HG03159 (cell line): ENCODE measurements around the gene RARRES1.

Source experiments
- ATAC-seq: cut with Tn5 transposase; IDR thresholded peaks from one replicate; pipeline ENCODE4 v1.9.1; 2021; ENCODE audit warnings: mild to moderate bottlenecking, moderate library complexity; ENCODE audit not compliant: unreplicated experiment

RARRES1 gene

DNA sequence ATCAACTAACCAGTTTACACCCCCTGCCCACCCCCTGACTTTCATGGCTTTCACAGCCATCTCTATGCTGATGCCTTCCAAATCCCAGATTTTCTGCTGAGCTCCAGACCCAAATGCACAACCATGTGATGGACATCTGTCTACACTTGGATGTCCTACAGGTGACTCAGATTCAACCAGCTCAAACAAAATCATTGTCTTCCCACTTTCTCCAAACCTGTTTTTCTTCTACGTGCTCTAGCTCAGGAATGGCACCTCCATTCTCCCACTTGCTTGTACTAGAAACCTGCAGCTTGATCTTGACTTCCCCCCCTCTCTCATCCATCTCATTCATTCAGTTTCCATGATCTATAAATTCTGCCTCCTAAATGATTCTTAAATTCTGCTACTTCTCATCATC is 34.1 kb upstream of the RARRES1 start:
- no peak for ATAC-seq

DNA sequence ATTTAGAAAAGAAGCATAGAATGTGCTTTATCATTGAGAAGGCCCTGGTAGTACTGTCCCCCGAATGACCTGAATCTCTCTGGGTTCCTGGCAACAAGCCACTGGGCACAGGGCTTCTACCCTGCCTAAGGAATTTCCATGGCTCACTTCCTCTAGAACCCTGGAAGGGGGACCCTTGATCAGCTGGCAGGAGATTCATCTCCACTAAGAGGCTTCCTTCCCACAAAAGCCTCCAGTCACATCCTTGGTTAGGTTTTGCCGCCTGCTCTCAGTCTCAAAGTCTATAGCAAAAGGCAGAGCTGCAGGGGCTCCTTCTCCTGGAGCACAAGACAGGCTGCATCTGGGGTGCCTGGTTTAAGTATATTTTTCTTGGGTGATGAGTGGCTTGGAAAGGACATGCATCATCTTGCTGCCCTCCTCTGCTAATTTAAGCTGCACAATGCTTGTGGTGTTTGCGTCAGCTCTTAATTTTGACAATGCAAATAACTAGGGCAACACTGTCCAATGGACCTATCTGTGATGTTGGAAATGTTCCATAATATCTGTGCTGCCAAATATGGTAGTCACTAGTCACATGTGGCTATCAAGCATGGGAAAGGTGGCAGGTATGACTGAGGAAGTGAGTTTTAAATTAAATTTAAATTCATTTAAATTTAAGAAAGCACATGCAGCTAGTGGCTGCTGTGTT is 33.4 kb upstream of the RARRES1 start:
- ATAC-seq, result no peak

DNA sequence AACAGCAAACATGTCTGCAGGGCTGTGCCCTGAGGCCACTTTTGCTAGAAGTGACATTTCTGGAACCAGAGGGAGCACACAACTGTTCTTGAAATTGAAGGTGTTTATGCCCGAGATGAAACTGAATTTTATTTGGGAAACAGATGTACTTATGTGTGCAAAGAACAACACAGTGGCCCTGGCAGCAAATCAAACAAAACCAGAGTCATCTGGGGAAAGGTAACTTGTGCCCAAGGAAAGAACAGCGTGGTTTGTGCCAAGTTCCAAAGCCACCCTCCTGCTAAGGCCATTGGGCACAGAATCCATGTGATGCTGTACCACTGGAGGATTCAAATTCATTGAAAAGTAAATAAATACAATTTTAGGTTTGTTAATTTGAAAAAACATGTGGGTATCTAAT is 31.2 kb upstream of the RARRES1 start:
- no peak for ATAC-seq

DNA sequence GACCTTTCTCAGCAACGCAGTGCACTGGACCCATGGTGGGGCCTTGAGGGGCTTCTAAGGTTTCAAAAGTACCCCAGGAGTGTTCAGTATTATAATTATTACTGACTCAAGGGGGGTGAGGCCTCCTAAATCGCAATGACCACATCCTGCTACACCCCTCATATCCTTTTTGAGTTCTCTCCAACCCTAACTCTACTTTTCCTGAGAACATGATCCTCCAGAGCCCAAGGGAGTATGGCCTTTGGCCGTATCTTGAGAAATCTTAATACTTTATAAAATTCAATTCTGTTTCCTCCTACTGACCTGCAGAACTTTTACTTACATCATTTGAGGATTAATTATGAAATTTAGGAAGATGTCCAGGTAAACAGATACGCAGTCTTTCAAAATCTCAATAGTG is 30.4 kb upstream of the RARRES1 start:
- no peak for ATAC-seq

DNA sequence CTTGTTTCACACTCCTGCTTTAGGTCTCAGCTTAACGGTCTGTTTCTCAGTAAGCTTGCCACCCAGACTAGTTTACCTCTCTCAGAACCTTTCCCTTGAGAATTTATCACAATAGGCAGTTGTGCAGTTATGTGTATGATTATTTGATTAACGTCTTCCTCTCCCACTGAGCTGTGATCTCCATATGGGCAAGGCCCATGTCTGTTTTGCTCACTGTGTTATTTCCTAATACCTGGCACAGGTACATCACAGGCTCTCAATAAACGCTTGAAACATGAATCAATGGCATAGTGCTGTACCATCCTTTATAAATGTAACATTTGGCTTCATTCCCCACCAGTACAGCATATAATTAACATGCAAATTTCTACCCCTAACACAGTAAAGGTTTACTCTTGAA is 29.1 kb upstream of the RARRES1 start:
- ATAC-seq, result no peak

DNA sequence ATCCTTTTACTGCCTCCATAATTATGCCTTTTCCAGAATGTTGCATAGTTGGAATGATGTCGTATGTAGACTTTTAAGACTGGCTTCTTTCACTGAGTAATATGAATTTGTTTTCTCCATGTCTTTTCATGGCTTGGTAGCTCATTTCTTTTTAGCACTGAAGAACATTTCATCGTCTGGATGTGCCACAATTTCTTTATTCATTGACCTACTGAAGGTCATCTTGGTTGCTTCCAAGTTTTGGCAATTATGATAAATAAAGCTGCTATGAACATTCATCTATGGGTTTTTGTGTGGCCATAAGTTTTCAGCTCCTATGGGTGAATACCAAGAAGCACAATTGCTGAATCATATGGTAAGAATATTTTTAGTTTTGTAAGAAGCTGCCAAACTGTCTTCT is 23.2 kb upstream of the RARRES1 start:
- ATAC-seq, result no peak

DNA sequence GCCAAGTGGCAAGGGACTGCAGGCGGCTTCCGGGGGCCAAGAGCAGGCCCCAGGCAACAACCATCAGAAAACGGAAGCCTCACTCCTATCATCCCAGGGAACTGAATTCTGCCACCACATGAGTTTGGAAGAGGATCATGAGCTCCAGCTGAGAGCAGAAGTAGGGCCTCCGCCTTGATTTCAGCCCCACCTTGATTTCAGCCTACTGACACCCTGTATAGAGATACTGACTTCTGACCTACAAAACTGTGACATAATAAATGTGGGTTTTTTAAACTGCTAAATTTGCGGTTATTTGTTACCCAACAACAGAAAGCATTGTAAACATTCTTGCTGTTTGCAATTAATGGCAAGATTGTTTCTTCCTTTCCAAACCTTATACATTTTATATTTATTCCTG is 21.6 kb upstream of the RARRES1 start:
- no peak for ATAC-seq

DNA sequence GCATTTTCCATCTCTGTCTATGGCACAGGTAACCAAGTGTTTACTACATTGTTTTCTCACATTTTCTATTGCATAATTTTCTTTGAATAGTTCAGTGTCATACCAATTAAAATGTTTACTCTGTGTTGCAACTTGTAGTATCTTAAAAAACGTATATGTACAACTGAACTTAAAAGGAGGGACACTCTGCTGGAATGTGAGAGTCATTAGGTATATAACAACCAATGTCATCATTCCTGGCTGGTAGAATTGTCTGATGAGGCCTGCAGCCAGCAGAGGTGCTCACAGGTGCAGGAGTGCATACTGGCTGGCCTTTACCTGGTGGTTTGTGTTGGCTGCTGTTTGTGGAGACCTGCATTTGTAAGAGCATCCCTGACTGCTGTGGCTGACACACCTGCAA is 19.1 kb upstream of the RARRES1 start:
- ATAC-seq, result no peak

DNA sequence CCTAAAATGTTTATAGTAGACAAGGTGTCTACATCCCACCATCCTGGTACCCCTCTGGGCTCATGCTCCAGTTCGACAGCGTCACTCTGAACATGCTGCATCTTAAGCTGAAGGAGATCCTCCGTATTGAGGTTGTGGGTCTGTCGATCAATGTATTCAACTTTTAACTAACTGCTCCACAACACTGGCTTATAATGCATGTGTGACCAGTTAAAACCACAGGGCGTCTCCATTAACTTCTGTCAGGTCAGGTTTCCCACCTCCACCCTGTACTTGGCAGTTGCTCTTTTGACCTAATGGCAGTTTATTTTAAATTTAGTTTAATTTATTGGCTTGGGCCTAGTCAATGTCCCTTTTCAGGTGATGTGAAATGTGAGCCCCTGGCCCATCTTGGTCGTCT is 17.8 kb upstream of the RARRES1 start:
- no peak for ATAC-seq

DNA sequence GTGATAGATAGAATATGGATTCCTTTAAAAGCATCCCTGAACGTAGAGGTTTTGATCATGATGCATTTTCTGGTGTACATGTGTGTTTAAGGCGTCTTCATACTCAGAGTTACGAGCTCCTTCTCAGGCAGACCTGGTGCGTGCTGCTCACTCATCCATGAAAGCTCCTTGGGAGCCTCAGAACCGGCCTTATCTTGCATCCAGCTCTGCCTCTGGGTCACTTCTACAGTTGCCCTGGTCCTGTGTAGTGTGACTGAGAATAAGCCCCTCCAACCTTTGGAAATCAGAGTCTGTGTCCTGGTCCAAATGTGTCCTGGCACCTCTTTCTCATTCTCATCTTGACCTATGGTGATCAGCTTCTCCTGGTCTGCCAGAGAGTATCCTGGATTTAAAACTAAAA is 17.3 kb upstream of the RARRES1 start:
- no peak for ATAC-seq

DNA sequence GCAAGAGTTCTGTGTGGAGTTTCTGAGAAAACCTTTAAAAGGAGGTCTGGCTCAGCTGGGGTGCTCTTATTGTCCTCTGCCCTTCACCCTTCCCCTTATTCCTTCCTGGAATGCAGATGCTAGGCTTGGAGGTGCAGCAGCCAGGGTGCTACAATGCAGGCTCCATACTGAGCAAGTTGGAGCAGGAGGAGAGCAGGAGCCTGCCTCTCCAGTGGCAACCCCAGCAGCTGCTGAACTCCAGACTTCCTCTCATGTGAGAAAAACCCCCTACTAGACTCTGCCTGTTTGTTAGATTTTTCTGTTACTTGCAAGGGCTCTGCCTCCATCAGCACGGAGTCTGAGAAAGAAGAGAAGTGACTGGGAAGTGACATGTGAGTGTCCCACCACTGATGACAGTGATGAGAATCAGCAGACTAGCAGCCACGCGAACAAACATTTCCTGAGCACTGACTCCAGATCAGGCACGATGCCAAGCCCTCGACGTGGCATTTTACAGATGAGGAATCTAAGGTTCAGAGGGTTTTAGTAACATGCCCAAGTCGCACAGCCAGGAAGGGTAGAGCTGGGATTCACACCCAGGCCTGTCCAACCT is 16.1 kb upstream of the RARRES1 start:
- ATAC-seq, result no peak

DNA sequence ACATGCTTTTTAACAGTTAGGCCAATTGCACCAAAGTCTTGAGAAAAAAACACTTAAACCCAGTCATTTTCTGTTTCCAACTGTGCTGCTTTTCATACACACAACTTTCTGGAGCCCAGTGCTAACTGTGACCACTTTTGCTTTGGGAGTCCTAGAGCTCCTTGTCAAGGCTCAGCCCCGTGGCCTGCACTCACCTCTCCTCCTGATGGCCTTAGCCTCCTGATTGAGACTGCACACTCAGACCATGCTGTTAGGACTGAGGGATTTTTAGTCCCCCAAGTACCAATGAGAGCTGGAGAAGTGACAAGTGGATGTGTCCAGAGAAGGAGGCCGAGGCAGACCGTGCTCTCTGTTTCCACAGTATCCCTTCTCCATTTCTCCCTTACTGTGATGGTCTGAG is 15.2 kb upstream of the RARRES1 start:
- ATAC-seq, result no peak

DNA sequence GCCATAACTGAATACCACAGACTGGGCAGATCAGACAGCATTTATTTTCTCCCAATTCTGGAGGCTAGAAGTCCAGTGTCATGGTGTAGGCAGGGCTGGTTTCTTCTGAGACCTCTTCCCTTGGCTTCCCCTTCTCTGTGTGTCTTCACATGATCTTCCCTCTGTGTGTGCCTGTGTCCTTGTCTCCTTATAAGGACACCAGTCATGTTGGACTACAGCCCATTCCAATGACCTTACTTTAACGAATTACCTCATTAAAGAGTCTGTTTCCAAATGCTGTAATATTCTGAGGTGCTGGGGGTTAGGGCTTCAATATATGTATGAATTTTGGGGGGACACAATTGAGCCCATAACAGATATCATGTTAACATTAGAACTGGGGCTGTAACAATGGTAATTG is 13.3 kb upstream of the RARRES1 start:
- no peak for ATAC-seq

DNA sequence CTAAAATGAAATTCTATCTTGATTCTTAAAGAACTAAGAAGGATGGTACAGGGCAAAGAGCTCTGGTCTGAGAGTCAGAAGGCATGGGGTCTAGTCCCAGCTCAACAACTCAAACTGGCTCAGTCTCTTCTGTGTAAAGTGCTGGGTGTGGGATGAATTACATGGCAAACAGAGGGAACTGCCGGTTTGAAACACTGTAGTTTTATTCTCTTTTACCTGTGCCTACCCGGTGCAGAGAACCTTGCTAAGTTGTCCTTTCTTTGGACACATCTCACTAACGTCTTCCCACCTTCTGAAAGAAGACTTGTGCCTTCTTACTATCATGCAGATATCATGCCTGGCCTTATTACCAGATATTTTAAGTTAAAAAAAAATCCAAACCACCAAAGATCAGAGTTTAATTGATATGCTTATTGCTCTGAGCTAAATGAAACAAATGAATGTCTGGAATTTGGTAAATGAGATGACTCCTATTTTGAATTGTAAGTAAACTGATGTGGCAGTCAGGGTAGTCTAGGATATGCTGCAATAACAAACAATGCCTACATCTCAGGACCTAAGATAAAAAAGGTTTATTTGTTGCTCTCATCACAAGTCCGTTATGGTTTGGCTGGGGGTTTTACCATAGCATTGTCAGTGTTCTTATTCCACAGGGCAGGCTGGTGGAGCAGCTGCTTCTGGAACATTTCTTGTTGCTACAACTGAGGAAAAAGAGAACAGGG is 12.5 kb upstream of the RARRES1 start:
- no peak for ATAC-seq

DNA sequence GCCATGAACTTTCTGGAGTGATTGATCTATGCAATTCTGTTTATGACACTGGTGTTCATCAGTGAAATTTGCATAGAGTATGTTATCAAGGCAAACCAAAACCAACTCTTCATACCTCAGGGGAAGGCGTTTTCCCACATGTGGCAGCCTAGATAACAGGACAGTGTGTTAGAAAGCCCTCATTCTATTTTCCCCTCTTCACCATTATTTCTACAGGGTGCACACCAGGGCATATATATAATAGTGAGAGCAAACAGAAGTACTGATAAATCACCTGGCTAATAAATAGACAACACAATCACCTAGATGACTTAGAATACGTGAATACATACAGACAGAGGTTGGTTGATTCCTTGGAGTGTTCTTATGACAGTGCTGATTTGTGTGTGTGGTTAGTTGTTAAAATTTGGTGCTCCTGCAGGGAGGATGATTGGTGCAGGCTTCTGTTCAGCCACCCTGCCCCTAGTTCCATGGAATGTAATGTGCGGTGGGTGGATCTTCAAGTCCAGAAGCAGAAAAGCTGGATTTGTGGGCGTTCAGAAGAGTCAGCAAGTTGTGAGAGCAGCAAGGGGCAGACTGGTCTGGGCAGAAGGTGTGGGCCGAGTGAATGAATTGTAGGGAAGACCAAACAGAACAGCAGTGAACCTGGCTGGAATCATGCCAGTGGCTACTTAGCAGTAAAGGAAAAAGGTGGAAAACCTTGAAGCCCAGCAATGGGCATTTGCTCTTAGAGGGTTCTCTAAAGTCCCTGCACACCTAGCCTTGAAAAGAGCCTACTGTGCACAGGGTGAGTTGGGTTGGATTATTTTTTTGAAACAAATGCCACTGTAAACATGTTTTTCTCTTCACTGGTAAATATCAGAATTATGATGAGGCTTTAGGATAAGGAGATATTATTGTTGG is 11.7 kb upstream of the RARRES1 start:
- ATAC-seq, result no peak

DNA sequence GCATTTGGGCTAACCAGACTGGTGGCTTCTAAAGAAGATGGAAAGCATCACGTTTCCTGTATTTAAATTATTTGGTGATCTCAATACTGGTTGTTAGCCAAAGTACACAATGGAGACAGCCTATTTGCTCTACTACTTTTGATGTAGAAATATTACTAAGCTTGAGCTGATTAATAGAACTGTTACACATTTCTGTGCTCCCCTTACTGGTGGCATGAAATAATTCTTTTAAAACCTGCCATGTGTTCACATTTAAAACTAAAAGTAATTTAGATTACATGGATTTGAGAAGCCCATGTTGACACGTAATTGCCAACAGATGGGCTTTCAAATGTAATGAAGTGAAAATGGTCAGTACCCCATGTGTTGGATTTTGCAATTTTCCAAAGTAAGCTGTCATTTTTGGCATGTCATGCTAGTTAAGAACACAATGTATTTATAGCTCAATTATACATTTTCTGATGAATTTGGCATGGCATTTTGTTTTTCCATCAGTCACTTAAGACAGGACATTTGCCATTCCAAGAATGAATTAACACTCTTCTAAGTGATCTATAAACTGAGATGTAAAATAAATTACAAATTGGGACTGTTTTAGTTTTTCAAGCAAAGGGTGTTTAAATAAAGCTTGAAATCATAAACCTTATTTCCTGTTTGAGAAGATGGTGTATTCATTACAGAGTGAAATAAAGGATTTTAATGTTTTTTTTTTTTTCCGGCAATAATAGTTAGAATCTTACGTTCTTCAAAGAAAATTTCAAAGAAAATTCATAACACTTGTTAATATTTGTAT is 10.8 kb upstream of the RARRES1 start:
- no peak for ATAC-seq

DNA sequence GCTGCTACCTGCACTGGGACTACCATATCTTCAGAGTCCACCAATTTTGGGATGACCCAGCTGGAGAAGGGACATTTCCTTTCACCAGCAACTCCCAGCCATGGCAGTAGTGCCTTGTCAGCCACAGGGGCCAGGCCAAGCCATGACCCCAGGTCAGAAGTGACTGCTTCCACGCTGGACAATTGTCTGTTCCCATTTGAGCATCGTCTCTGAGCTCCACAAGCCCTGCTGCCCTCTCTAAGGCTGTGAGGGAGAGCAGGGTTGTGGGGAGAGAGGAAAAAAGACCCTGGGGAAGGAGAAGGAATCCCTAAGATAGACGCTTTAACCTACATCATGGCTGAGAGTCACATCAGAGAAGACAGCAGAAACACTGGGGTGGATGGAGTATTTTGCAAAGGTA is 7.4 kb upstream of the RARRES1 start:
- no peak for ATAC-seq

DNA sequence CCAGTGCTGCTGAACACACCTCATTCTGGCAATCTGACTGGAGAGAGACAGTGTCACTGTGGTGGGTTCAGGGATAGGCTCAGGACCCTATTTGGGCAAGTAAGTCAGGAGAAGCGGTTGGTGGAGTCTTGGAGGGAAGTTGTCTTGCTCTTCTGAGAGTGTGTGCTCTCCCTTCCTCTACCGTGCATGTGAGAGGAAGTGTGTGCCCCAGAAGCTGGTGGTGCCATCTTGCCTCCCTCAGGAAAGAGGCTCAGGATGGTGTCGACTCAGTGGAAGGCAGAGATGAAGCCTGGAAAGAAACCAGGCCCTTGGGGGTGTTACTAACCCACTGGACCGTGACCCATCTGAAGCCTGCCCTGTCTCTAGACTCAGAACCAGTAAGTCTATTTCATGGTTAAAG is 6.8 kb upstream of the RARRES1 start:
- ATAC-seq, result no peak

DNA sequence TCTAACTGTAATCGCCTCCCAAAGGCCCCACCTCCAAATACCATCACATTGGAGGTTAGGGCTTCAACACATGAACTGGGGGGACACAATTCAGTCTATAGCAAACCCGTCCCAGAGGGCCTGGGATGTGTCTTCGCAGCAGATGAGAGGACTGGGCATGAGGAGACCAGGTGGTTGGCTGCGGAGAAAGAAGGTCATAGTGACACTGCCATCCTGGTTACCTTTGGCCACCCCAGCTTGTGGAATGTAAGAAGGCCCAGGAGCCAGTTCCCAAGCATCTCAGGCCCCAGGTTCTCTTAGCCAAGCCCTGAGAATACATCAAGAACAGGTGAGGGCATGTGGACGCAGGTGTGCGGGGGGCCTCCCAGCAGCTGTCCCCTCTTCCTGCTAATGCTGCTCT is 6.4 kb upstream of the RARRES1 start:
- ATAC-seq, result no peak

DNA sequence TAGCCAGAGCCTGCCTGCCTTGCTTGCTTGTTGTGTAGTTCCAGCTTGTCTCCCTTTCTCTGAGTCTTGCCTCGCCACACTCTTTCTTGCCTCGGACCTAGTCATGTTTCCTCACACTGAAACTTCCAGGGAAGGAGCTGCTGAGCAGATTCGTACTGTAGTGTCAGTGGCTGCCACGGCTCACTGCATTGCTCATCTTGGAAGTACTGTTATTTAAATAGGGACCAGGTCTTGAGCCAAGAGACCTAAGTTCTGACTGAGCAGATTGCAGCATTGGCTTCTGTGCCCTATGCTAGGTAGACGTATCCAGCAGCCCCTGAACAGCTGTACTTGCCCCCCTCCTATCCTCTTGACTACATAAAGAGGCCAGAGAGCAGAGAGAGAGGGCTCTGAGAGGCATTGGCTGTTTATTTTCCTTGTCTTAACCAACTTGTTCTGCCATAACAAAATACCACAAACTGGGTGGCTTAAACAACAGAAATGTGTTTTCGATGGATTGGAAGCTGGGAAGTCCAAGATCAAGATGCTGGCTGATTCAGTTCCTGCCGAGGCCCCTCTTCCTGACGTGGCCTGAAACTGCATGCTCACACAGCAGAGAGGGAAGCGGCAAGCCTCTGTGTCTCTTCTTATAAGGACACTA is 5.8 kb upstream of the RARRES1 start:
- no peak for ATAC-seq
